GM12892 (cell line): ENCODE data around the gene NIT2.

Experiments used
- POLR2A ChIP-seq: IDR thresholded peaks from 2 replicates; pipeline ENCODE4 v1.6.1; 2011; ENCODE audit warnings: low read depth, low read length, control low read depth
- POLR2AphosphoS5 ChIP-seq: IDR thresholded peaks from 2 replicates; pipeline ENCODE4 v1.6.1; 2011; ENCODE audit warnings: low read depth, low read length, control low read depth
- TAF1 ChIP-seq: IDR thresholded peaks from 2 replicates; pipeline ENCODE4 v1.6.1; 2011; ENCODE audit warnings: low read depth, mild to moderate bottlenecking, control low read depth, low read length, borderline replicate concordance

DNA sequence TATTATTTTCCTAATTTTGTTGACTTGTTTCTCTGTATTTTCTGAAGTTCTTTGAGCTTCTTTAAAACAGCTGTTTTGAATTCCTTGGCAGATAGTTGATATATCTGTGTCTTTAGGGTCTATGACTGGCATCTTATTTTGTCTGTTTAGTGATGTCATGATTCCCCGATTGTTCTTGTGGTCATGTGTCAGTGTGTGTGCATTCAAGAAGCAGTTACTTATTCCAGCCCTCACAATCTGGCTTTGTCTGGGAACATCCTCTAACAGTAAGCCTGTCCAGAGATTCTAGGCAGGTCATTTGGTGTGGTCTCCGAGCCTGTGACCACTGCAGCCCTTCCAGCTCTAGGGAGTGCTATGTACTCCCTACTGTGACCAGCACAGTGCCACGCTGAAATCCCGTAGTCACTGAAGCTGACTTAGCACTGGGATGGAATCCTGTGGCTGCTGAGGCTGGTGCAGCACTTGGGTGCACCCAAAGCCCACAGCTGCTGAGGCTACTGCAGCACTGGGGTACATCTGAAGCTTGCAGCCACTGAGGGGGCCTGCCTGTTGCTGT, 73.5 kb downstream of the NIT2 start:
- TF ChIP-seq POLR2AphosphoS5 (no peak), POLR2A (no peak), TAF1 (no peak)
